H1 (cell line): ENCODE data around the gene OR10C1. TPM values are rescaled to one million over a fixed set of nuclear protein-coding genes. Genes with fewer than 3 reads are reported as not detected.

Source experiments
- CTCF ChIA-PET: fragments of 300-600 bp; sonication (Branson Sonifier 250); formaldehyde crosslinking; loops from one replicate; lab custom pipeline; 2021; ENCODE audit not compliant: partially characterized antibody; lab: Charles Lee
- POLR2A ChIA-PET: fragments of 300-600 bp; sonication (Branson Sonifier 250); formaldehyde crosslinking; loops from one replicate; lab custom pipeline; 2021; ENCODE audit warnings: inconsistent platforms; ENCODE audit not compliant: partially characterized antibody; lab: Charles Lee
- DNase-seq, 2 experiments: peaks; one replicate each; pipeline versions ENCODE4 v3.0.0 to v3.0.0-alpha.2; 2010 to 2022; ENCODE audit warnings: low spot score in 2 of 2, low read depth in 1 of 2, mixed read lengths in 1 of 2
- FAIRE-seq: peaks from 2 replicates; lab custom pipeline; 2011; peaks lifted over from hg19 to GRCh38; lab: Jason Lieb, UNC
- H2AFZ ChIP-seq: 2 replicates; pipeline ENCODE4 v1.8.1; 2012; ENCODE audit warnings: low read length, inconsistent platforms
- H2AK5ac ChIP-seq: 2 replicates; pipeline ENCODE4 v1.6.1; 2013; ENCODE audit warnings: low read depth, low read length
- H2BK120ac ChIP-seq: replicated peaks from 2 replicates; pipeline ENCODE3; 2013; ENCODE audit warnings: low read depth, low read length, inconsistent platforms
- H2BK12ac ChIP-seq: 2 replicates; pipeline ENCODE4 v1.6.1; 2013; ENCODE audit warnings: low read depth, low read length
- H2BK15ac ChIP-seq: 2 replicates; pipeline ENCODE4 v1.6.1; 2013; ENCODE audit warnings: low read length
- H2BK20ac ChIP-seq: 2 replicates; pipeline ENCODE4 v1.6.1; 2013; ENCODE audit warnings: low read length
- H2BK5ac ChIP-seq: 2 replicates; pipeline ENCODE4 v1.6.1; 2013; ENCODE audit warnings: low read depth, low read length
- H3K14ac ChIP-seq: 2 replicates; pipeline ENCODE4 v1.6.1; 2013; ENCODE audit warnings: inconsistent platforms; ENCODE audit not compliant: insufficient read length
- H3K18ac ChIP-seq: 2 replicates; pipeline ENCODE4 v1.6.1; 2013; ENCODE audit warnings: low read length; ENCODE audit errors: extremely low read depth
- H3K23ac ChIP-seq: 2 replicates; pipeline ENCODE4 v1.6.1; 2013; ENCODE audit warnings: inconsistent platforms; ENCODE audit not compliant: insufficient read length
- H3K23me2 ChIP-seq: 2 replicates; pipeline ENCODE4 v1.6.1; 2013; ENCODE audit warnings: low read depth, low read length
- H3K27ac ChIP-seq: 2 replicates; pipeline ENCODE4 v1.6.1; 2011; ENCODE audit warnings: low read depth, low read length, inconsistent platforms
- H3K27me3 ChIP-seq, 4 experiments: replicated peaks in 1 of 4; 1 replicate in 1 of 4; 2 replicates in 3 of 4; pipeline versions ENCODE4 v1.6.1 to v1.8.1; 2011 to 2013; ENCODE audit warnings: low read length in 3 of 4, mild to moderate bottlenecking in 3 of 4, inconsistent platforms in 2 of 4, mixed read lengths in 2 of 4, moderate library complexity in 1 of 4; ENCODE audit not compliant: control insufficient read depth in 3 of 4, insufficient read depth in 3 of 4; ENCODE audit errors: extremely low read depth in 1 of 4
- H3K36me3 ChIP-seq, 4 experiments: 2 replicates each; pipeline versions ENCODE4 v1.6.1 to v1.8.1; 2011 to 2013; ENCODE audit warnings: mild to moderate bottlenecking in 4 of 4, low read length in 3 of 4, moderate library complexity in 2 of 4, control low read depth in 1 of 4, inconsistent platforms in 1 of 4; ENCODE audit not compliant: insufficient read depth in 4 of 4, control insufficient read depth in 2 of 4
- H3K4ac ChIP-seq: replicated peaks from 2 replicates; pipeline ENCODE3; 2013; ENCODE audit warnings: low read length, low read depth, mixed read lengths, inconsistent platforms; ENCODE audit not compliant: insufficient read length
- H3K4me1 ChIP-seq, 4 experiments: replicated peaks in 1 of 4; 1 replicate in 1 of 4; 2 replicates in 3 of 4; pipeline versions ENCODE4 v1.6.1 to v1.8.1; 2011 to 2013; ENCODE audit warnings: low read length in 3 of 4, inconsistent platforms in 2 of 4, mixed read lengths in 1 of 4; ENCODE audit not compliant: insufficient read depth in 4 of 4, control insufficient read depth in 3 of 4
- H3K4me2 ChIP-seq, 2 experiments: 2 replicates each; pipeline versions ENCODE4 v1.6.1 to v1.8.1; 2011 to 2013; ENCODE audit warnings: low read depth in 2 of 2, low read length in 2 of 2, control low read depth in 1 of 2, inconsistent platforms in 1 of 2, mild to moderate bottlenecking in 1 of 2; ENCODE audit not compliant: insufficient read depth in 1 of 2
- H3K4me3 ChIP-seq, 4 experiments: fragments of 200-600, 300-600 bp in 1 of 4; sonication (generic), shearing (Covaris generic), sonication (Bioruptor Twin) in 1 of 4; 2 replicates each; pipeline versions ENCODE4 v1.5.1 to v1.8.1; 2011 to 2016; ENCODE audit warnings: low read length in 4 of 4, low read depth in 3 of 4, control low read depth in 2 of 4, inconsistent platforms in 2 of 4, mild to moderate bottlenecking in 2 of 4, mixed read lengths in 1 of 4, moderate library complexity in 1 of 4; ENCODE audit not compliant: insufficient read depth in 2 of 4; ENCODE audit errors: extremely low read depth in 1 of 4
- H3K56ac ChIP-seq: replicated peaks from 2 replicates; pipeline ENCODE3; 2013; ENCODE audit warnings: low read depth, mild to moderate bottlenecking, mixed read lengths, low read length, inconsistent platforms; ENCODE audit not compliant: insufficient read length
- H3K79me1 ChIP-seq: 2 replicates; pipeline ENCODE4 v1.6.1; 2013; ENCODE audit warnings: low read depth, low read length, control low read depth
- H3K79me2 ChIP-seq, 2 experiments: 2 replicates each; pipeline versions ENCODE4 v1.6.1 to v1.8.1; 2012 to 2013; ENCODE audit warnings: low read length in 2 of 2, mild to moderate bottlenecking in 2 of 2, inconsistent platforms in 1 of 2; ENCODE audit not compliant: insufficient read depth in 2 of 2, control insufficient read depth in 1 of 2
- H3K9ac ChIP-seq, 4 experiments: replicated peaks in 1 of 4; 1 replicate in 1 of 4; 2 replicates in 3 of 4; pipeline versions ENCODE4 v1.6.1 to v1.8.1; 2011 to 2013; ENCODE audit warnings: low read depth in 3 of 4, low read length in 3 of 4, control low read depth in 2 of 4, mild to moderate bottlenecking in 2 of 4, moderate library complexity in 2 of 4, inconsistent platforms in 1 of 4; ENCODE audit errors: extremely low read depth in 1 of 4
- H3K9me3 ChIP-seq, 2 experiments: 2 replicates each; pipeline versions ENCODE4 v1.6.1 to v1.8.1; 2012 to 2013; ENCODE audit warnings: mild to moderate bottlenecking in 2 of 2, moderate library complexity in 2 of 2, control low read depth in 1 of 2, inconsistent platforms in 1 of 2, low read depth in 1 of 2, low read length in 1 of 2, mixed read lengths in 1 of 2; ENCODE audit not compliant: insufficient read depth in 2 of 2
- H4K20me1 ChIP-seq, 2 experiments: replicated peaks in 1 of 2; 2 replicates each; pipeline versions ENCODE3 to v1.8.1; 2011 to 2013; ENCODE audit warnings: inconsistent platforms in 2 of 2, low read length in 2 of 2, mild to moderate bottlenecking in 1 of 2; ENCODE audit not compliant: insufficient read depth in 2 of 2, control insufficient read depth in 1 of 2
- H4K5ac ChIP-seq: 2 replicates; pipeline ENCODE4 v1.6.1; 2013; ENCODE audit warnings: low read length, low read depth, mixed read lengths, inconsistent platforms; ENCODE audit not compliant: insufficient read length
- H4K8ac ChIP-seq: 2 replicates; pipeline ENCODE4 v1.8.0; 2013; ENCODE audit warnings: mild to moderate bottlenecking, moderate library complexity, low read length, inconsistent platforms; ENCODE audit not compliant: insufficient read depth; ENCODE audit errors: extremely low read depth
- H4K91ac ChIP-seq: replicated peaks from 2 replicates; pipeline ENCODE3; 2013; ENCODE audit warnings: low read length, mixed read lengths, inconsistent platforms; ENCODE audit not compliant: insufficient read length
- ASH2L ChIP-seq: fragments of 200-600, 300-600 bp; sonication (generic); IDR thresholded peaks from one replicate; pipeline ENCODE4 v1.7.1; 2017; ENCODE audit warnings: low read length
- BCL11A ChIP-seq, 2 experiments: IDR thresholded peaks; one replicate each; pipeline ENCODE4 v1.6.1; 2011; ENCODE audit warnings: low read depth in 2 of 2, low read length in 2 of 2, mild to moderate bottlenecking in 2 of 2
- CEBPB ChIP-seq: IDR thresholded peaks from 2 replicates; pipeline ENCODE4 v1.6.1; 2012; ENCODE audit warnings: low read depth, low read length
- CHD2 ChIP-seq: IDR thresholded peaks from 2 replicates; pipeline ENCODE4 v1.6.1; 2012; ENCODE audit warnings: low read length, improper control_type of control experiment
- CREB1 ChIP-seq: IDR thresholded peaks from 2 replicates; pipeline ENCODE4 v1.6.1; 2012; ENCODE audit warnings: inconsistent platforms
- EP300 ChIP-seq, 2 experiments: IDR thresholded peaks; 1 replicate in 1 of 2; 2 replicates in 1 of 2; pipeline ENCODE4 v1.6.1; 2011 to 2012; ENCODE audit warnings: low read depth in 2 of 2, low read length in 2 of 2, mild to moderate bottlenecking in 2 of 2, borderline replicate concordance in 1 of 2, inconsistent platforms in 1 of 2, moderate library complexity in 1 of 2
- HDAC6 ChIP-seq: IDR thresholded peaks from one replicate; pipeline ENCODE4 v1.7.1; 2012; ENCODE audit warnings: low read depth, mild to moderate bottlenecking, inconsistent platforms, low read length, moderate library complexity
- MAX ChIP-seq: IDR thresholded peaks from 2 replicates; pipeline ENCODE4 v1.6.1; 2012; ENCODE audit warnings: inconsistent platforms
- NANOG ChIP-seq: IDR thresholded peaks from 2 replicates; pipeline ENCODE4 v1.6.1; 2011; ENCODE audit warnings: low read length, low read depth, mild to moderate bottlenecking, inconsistent platforms; ENCODE audit not compliant: insufficient read depth, poor library complexity, severe bottlenecking
- RBBP5 ChIP-seq: IDR thresholded peaks from 2 replicates; pipeline ENCODE4 v1.7.1; 2012; ENCODE audit warnings: low read depth, mild to moderate bottlenecking, inconsistent platforms, low read length, moderate library complexity, borderline replicate concordance
- RNF2 ChIP-seq: fragments of 200-900, 300-1000 bp; sonication (generic); IDR thresholded peaks from 2 replicates; pipeline ENCODE4 v1.7.1; 2016; ENCODE audit warnings: borderline replicate concordance, low read depth, mild to moderate bottlenecking, antibody characterized with exemption, low read length; ENCODE audit not compliant: poor library complexity, severe bottlenecking; ENCODE audit errors: missing control alignments
- SP1 ChIP-seq: IDR thresholded peaks from 2 replicates; pipeline ENCODE4 v1.6.1; 2011; ENCODE audit warnings: low read depth, low read length
- TAF7 ChIP-seq: optimal IDR thresholded peaks from 2 replicates; pipeline ENCODE3; 2011; ENCODE audit warnings: low read depth, mild to moderate bottlenecking, inconsistent platforms, low read length, moderate library complexity, borderline replicate concordance
- WGBS, 2 experiments: shearing (Covaris generic) in 1 of 2; methylation state at CpG; one replicate each; pipeline versions ENCODE4 v1.1.6 to v1.1.7; 2013 to 2015; ENCODE audit warnings: low lambda C conversion rate in 2 of 2, mixed read lengths in 2 of 2, inconsistent platforms in 1 of 2, low coverage in 1 of 2, missing lambda C conversion rate in 1 of 2; ENCODE audit not compliant: insufficient replicate concordance in 2 of 2, insufficient coverage in 1 of 2, insufficient read length in 1 of 2; ENCODE audit errors: extremely low coverage in 1 of 2, missing lambda C conversion rate in 1 of 2; 5-methylcytosine and 5-hydroxymethylcytosine counted together
- polyA plus RNA-seq, 7 experiments: library from polyadenylated mRNA; depleted of rRNA in 3 of 7; stranded (reverse) in 5 of 7; unstranded in 2 of 7; fragments of >200 nt in 5 of 7; fragments of 200-250 nt in 2 of 7; gene quantifications; 1 replicate in 5 of 7; 2 replicates in 1 of 7; 4 replicates in 1 of 7; pipeline versions ENCODE4 v1.2.1 to v1.2.3, GENCODE V29; 2011 to 2013; ENCODE audit warnings: missing spikeins in 2 of 7, mixed read lengths in 2 of 7
- total RNA-seq: library from RNA; stranded (reverse); fragmentation: NEBNext Ultra II Directional; extraction: Animal tissue kit (Norgen Biotek cat#: 25700); gene quantifications from 2 replicates; pipeline ENCODE4 v1.2.1, GENCODE V29; 2021

Gene OR10C1
- total and polyA plus RNA-seq, 2 of the 8 experiments (the other 6 are each of a cell fraction or from before 2014, with no cell fraction given) = not detected

- no peak for TF ChIP-seq SP1
These were observed 40.5 kb downstream of the OR10C1 start (continued) for GRCh38 chr6:29479560-29479959.

DNA sequence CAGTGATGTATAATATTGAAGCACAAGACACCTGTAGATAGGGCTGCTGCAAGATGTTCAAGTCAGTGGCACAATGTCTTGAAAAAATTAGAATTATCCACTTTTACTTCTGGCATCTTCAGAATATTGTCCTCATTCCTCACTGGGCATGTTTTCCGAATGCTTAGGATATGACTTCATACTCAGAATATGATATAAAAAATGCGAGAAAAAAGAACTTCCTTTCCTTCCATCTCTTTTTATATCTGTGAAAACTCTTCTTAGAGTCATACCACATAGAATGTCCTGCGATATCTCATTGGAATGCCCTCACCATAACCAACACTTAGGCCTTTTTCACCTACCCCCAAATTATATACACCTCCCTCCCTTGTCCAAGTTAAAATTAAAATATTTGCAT, 44.1 kb downstream of the OR10C1 start:
- H3K4me2 ChIP-seq = no peak overlapping the region
- H2AFZ ChIP-seq = no peak overlapping the region
- H4K8ac ChIP-seq = no peak overlapping the region
- WGBS, 2 experiments = 88% methylated on average over 3 of the region's 3 CpGs; no CpG with 5 or more reads in 1 of the 2 experiments
- no peak overlapping the region for H3K14ac ChIP-seq
- H3K27ac ChIP-seq = no peak overlapping the region
- no peak overlapping the region for H4K5ac ChIP-seq
- no peak overlapping the region for H3K23ac ChIP-seq
- H3K9ac ChIP-seq = no peak overlapping the region
- H3K4ac ChIP-seq = no peak overlapping the region
- H4K91ac ChIP-seq = no peak overlapping the region
- no peaks in the 10 kb centered on the region for H3K36me3 ChIP-seq
- H2AK5ac ChIP-seq = no peak overlapping the region
- no peaks in the 10 kb centered on the region for H3K23me2 ChIP-seq
- H2BK12ac ChIP-seq = no peak overlapping the region
- H3K9me3 ChIP-seq = no peaks in the 10 kb centered on the region
- H2BK15ac ChIP-seq = no peak overlapping the region
- no peaks in the 10 kb centered on the region for H4K20me1 ChIP-seq
- no peaks in the 10 kb centered on the region for H3K27me3 ChIP-seq
- ChIA-PET POLR2A (no interaction called here), CTCF (no interaction called here)
- no peak overlapping the region for H2BK5ac ChIP-seq
- no peak overlapping the region for H3K4me3 ChIP-seq
- H3K56ac ChIP-seq = no peak overlapping the region
- no peak overlapping the region for H3K18ac ChIP-seq
- H2BK20ac ChIP-seq = no peak overlapping the region
- FAIRE-seq (no peak), DNase-seq (no peak)
- H3K79me2 ChIP-seq = no peaks in the 10 kb centered on the region
- no peaks in the 10 kb centered on the region for H3K4me1 ChIP-seq
- H3K79me1 ChIP-seq = no peaks in the 10 kb centered on the region
- no peak overlapping the region for H2BK120ac ChIP-seq
- TF ChIP-seq HDAC6 = no peak
- TF ChIP-seq MAX = no peak
- no peak for TF ChIP-seq CEBPB
- no peak for TF ChIP-seq CREB1
- no peak for TF ChIP-seq RNF2
- no peak for TF ChIP-seq CHD2
- TF ChIP-seq ASH2L = no peak
- no peak for TF ChIP-seq EP300 (IDR thresholded peaks at IDR 0.05; ENCODE audit: borderline replicate concordance in 1 of 2, low read depth in 2 of 2, low read length in 2 of 2)
- no peak for TF ChIP-seq RBBP5
- no peak for TF ChIP-seq BCL11A (IDR thresholded peaks at IDR 0.05; ENCODE audit: low read depth in 2 of 2, low read length in 2 of 2)
- TF ChIP-seq TAF7 = no peak
- no peak for TF ChIP-seq NANOG
